Adrenal gland (tissue), 5 donors: ENCODE data around the gene NUBP2.

Source experiments
- POLR2A ChIP-seq, 2 donors: fragments of 450-650 bp; IDR thresholded peaks; one replicate each; pipeline ENCODE4 v1.6.1; 2017; ENCODE audit warnings: antibody characterized with exemption in 2 of 2, mild to moderate bottlenecking in 2 of 2, moderate library complexity in 1 of 2
- TF ChIP-seq, protein P1 (sequence below), 6 experiments: fragments of 450-650 bp in 4 of 6; fragments of 200-600 bp in 2 of 6; sonication (generic) in 1 of 6; IDR thresholded peaks; 1 replicate in 5 of 6; 2 replicates in 1 of 6; pipeline versions ENCODE4 v1.5.1 to v1.8.0; 2016 to 2021; ENCODE audit warnings: antibody characterized with exemption in 6 of 6, mild to moderate bottlenecking in 2 of 6, moderate library complexity in 1 of 6
- donor health status: DM: no; HTN: no; CAD: no.

DNA sequence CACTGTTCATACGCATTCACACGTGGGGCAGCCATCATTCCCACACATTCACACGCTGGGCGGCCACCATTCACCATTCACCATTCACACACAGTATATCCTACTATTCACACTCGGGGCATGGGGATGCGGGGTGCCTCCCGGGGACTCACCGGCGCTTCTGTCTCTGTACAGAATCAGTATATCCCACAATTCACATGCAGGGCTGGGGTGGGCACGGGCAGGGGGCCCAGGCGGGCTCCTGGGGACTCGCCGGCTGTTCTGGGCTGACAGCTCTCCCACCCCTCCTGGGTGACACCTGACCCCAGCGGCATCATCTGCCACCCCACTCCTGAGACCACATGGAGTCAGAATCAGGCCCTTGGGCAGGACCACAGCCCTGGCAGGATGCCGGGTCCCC, 21.0 kb upstream of the NUBP2 start:
- TF ChIP-seq POLR2A (IDR thresholded peaks at IDR 0.05), result no peak
- TF ChIP-seq, protein P1, sequence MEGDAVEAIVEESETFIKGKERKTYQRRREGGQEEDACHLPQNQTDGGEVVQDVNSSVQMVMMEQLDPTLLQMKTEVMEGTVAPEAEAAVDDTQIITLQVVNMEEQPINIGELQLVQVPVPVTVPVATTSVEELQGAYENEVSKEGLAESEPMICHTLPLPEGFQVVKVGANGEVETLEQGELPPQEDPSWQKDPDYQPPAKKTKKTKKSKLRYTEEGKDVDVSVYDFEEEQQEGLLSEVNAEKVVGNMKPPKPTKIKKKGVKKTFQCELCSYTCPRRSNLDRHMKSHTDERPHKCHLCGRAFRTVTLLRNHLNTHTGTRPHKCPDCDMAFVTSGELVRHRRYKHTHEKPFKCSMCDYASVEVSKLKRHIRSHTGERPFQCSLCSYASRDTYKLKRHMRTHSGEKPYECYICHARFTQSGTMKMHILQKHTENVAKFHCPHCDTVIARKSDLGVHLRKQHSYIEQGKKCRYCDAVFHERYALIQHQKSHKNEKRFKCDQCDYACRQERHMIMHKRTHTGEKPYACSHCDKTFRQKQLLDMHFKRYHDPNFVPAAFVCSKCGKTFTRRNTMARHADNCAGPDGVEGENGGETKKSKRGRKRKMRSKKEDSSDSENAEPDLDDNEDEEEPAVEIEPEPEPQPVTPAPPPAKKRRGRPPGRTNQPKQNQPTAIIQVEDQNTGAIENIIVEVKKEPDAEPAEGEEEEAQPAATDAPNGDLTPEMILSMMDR (IDR thresholded peaks at IDR 0.05), result no peak
